BJ (cell line): ENCODE data around the gene PFKFB4. TPM values are rescaled to one million over a fixed set of nuclear protein-coding genes. Genes with fewer than 3 reads are reported as not detected.

ENCODE experiments used
- CTCF ChIA-PET: fragments of 350-600 bp; formaldehyde crosslinking; extraction: SDS; loops from one replicate; lab custom pipeline; 2021; ENCODE audit warnings: antibody characterized with exemption, inconsistent platforms; lab: Yijun Ruan, JAX
- POLR2A ChIA-PET: fragments of 300-600 bp; sonication (Branson Sonifier 250); formaldehyde crosslinking; extraction: SDS; loops from one replicate; lab custom pipeline; 2021; ENCODE audit warnings: antibody characterized with exemption; lab: Charles Lee
- DNase-seq: peaks from one replicate; pipeline ENCODE4 v3.0.0-alpha.2; 2011; ENCODE audit warnings: low read depth
- H3K27me3 ChIP-seq: 2 replicates; pipeline ENCODE4 v1.6.0; 2011; ENCODE audit warnings: low read length; ENCODE audit not compliant: control insufficient read depth, insufficient read depth
- H3K36me3 ChIP-seq: 2 replicates; pipeline ENCODE4 v1.5.1; 2011; ENCODE audit warnings: low read length; ENCODE audit not compliant: control insufficient read depth, insufficient read depth
- H3K4me3 ChIP-seq: 2 replicates; pipeline ENCODE4 v1.5.1; 2011; ENCODE audit warnings: low read depth, mild to moderate bottlenecking, control low read depth, low read length
- CTCF ChIP-seq: IDR thresholded peaks from 2 replicates; pipeline ENCODE4 v1.5.1; 2011; ENCODE audit warnings: low read depth, mild to moderate bottlenecking, control low read depth, inconsistent platforms, low read length, moderate library complexity; ENCODE audit not compliant: insufficient read depth
- polyA plus RNA-seq: library from polyadenylated mRNA; depleted of rRNA; stranded (reverse); fragments of >200 nt; gene quantifications from 2 replicates; pipeline ENCODE4 v1.2.3, GENCODE V29; 2011

PFKFB4 gene
- polyA plus RNA-seq, 1 experiment, result 12.8 TPM

GRCh38 chr3:48573973-48574585 lies 17.5 kb upstream of the PFKFB4 start:
- POLR2A ChIA-PET, result no interaction called here

GRCh38 chr3:48572517-48572916 lies 15.9 kb upstream of the PFKFB4 start:
- Histone ChIP-seq H3K4me3 (no peak overlapping the region), H3K36me3 (peaks cover 48% of the 10 kb centered on the region), H3K27me3 (no peaks in the 10 kb centered on the region)
- ChIA-PET CTCF (no interaction called here), POLR2A (no interaction called here)
- DNase-seq, result no peak
- TF ChIP-seq CTCF, result no peak

More at GRCh38 chr3:48573973-48574585, 17.5 kb upstream of the PFKFB4 start:
- Histone ChIP-seq H3K4me3 (no peak overlapping the region), H3K36me3 (peaks cover 53% of the 10 kb centered on the region), H3K27me3 (no peaks in the 10 kb centered on the region)
- DNase-seq, result no peak
- CTCF ChIA-PET, result no interaction called here
- no peak for TF ChIP-seq CTCF

- peaks cover 42% of the 10 kb centered on the region for H3K36me3 ChIP-seq
- DNase-seq, result no peak
- H3K4me3 ChIP-seq, result no peak overlapping the region
- ChIA-PET POLR2A (no interaction called here), CTCF (interaction anchor here (1.8 kb wide), 1 partner anchor 11 kb away, joined by 6 read pairs; no protein-coding TSS in a partner anchor)
- no peak for TF ChIP-seq CTCF
- no peaks in the 10 kb centered on the region for H3K27me3 ChIP-seq
Observed at GRCh38 chr3:48571938-48572337, 15.3 kb upstream of the PFKFB4 start.

- no peak for DNase-seq
- TF ChIP-seq CTCF, result no peak
- Histone ChIP-seq H3K36me3 (peaks cover 38% of the 10 kb centered on the region), H3K4me3 (no peak overlapping the region), H3K27me3 (no peaks in the 10 kb centered on the region)
- ChIA-PET CTCF (no interaction called here), POLR2A (no interaction called here)
Observed at GRCh38 chr3:48569808-48570450, 13.3 kb upstream of the PFKFB4 start.

- H3K36me3 ChIP-seq, result peaks cover 37% of the 10 kb centered on the region
- ChIA-PET CTCF (interaction anchor here (1.4 kb wide), 1 partner anchor 11 kb away, joined by 3 read pairs; no protein-coding TSS in a partner anchor), POLR2A (no interaction called here)
- H3K4me3 ChIP-seq, result no peak overlapping the region
- no peaks in the 10 kb centered on the region for H3K27me3 ChIP-seq
- DNase-seq, result no peak
- TF ChIP-seq CTCF, result no peak
Observed at GRCh38 chr3:48569400-48569799, 12.8 kb upstream of the PFKFB4 start.
